Cerebellar nuclear complex (tissue), 1 donor: Measurements from ENCODE around the gene SCGB1A1.

Experiments
- DNase-seq, 2 experiments: peaks; one replicate each; lab custom pipeline; 2025; lab: John Stamatoyannopoulos, UW

SCGB1A1 gene

DNA sequence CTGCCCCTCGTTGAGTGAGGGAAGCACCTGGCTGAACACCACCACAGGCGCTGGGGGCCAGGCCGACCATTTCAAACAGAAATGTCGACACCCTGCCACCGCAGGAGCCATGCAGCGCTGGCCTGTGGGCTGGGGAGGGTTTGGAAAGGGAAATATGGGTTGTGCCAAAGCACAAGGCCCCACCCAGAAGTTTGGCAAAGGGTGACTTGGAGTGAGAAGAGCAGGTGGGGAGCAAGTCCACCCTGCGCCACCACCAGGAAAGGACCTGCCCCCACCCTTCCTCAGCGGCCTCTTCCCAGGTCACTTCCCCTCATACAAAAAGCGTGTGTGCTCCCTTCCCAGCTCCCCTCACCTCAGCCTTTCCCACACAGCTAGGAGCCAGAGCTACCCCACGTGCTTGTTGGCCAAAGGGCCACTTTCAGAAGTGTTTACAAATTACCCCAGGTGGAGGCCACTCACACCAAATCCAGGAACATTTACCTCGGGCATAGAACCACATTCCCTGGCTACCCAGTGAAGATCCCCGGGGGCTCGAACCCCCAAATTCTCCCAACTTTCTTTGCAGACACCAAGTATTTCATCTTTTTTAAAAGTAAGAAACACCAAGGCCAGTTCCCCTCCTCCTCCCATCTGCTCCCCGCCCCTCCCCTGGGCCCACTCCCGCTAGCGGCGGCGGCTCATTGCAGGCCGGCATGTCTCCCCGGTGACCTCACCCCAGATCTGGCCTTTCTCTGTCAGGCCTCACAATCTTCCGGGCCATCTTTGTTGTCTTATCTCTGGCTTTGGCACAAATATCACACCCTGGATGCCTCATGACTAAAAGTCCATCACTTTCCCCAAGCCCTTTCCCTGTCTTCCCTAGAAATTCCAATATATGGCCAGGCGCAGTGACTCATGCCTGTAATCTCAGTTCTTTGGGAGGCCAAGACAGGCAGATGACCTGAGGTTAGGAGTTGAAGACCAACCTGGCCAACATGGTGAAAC, 20.5 kb upstream of the SCGB1A1 start:
- no peak for DNase-seq

DNA sequence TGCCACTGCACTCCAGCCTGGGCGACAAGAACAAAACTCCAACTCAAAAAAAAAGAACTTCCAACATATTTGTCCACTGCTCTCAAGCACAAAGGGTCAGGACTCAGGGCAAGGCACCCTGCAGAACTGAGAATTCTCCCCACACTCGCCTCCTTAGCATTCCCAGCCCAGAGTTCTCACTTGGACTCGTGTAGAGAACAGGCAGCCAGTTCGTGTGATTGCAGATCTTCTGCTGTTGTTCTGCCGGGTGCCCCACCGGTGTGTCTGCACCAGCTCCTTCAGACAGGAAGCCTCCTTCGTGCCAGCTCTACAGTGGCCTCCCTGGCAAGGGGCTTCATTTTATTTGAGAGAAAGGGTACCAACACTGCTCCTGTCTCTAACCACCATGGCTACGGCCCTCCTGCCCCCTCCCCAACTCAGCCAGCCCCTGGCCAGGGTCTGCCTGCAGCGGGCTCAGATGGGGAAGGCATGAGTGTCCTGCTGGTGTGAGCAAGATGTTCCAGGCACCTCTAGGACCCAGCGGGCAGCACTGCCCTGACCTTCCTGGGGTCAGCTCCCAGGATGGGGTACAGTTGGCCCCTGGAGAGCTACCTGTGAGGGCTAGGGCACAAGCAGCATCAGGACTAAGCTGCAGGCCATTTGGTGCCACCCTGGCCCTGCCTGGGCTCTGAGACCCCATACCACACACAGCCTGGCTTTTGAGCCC, 19.5 kb upstream of the SCGB1A1 start:
- DNase-seq: no peak

DNA sequence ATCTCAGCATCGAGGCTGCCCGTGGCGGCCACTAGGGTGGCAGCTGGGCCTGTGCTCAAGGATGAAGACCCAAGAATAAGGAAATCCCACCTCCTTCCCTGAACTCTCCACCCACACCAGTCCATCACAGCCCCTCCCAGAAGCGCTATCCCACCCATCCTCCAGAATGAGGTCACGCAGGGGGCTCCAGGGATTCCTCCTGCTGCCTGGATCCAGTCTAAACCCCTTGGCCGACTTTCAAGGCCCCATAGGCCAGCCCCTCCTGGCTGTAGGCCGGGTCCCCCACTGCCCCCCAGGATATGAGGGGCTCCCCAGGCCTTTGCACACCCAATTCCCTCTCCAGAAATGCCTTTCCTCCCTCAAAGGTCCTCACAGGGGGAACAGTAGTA, 19.0 kb upstream of the SCGB1A1 start:
- DNase-seq: no peak

DNA sequence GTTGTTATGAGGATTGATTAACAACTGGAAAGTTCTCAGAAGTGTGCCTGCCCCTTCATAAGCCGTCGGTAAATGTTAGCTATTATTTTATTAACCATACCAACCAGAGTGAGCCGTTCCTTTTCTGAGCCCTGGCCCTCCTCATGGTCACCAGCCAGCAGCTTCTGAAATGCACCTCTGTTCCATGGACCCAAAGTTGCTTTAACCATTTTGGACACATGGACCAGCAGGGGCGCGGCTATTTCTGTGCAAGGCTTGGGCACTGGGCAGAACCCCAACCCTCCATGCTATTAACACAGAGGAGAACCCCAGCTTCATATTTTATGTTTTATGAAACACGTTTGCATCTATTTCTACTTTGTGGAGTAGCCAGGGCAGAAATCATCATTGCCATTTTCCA, 18.6 kb upstream of the SCGB1A1 start:
- DNase-seq: no peak

DNA sequence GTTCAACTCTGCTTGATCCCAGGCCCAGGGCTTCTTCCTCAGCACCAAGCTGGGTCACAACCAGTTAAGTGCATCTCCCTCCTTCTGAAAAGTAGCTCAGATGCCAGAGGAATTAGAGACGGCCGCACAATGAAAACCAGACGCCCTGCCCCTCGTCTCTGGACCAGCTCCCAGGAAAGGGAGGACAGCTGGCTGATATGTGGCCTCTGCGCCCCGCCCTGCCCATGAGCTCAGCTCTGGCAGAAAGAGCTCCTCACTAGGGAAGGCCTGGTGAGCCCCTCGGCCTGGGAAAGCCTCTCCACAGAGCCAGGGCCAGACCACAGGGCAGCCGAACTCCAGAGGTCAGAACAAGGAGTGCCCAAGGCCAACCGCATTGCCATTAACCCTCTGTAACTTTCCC, 18.1 kb upstream of the SCGB1A1 start:
- DNase-seq: no peak

DNA sequence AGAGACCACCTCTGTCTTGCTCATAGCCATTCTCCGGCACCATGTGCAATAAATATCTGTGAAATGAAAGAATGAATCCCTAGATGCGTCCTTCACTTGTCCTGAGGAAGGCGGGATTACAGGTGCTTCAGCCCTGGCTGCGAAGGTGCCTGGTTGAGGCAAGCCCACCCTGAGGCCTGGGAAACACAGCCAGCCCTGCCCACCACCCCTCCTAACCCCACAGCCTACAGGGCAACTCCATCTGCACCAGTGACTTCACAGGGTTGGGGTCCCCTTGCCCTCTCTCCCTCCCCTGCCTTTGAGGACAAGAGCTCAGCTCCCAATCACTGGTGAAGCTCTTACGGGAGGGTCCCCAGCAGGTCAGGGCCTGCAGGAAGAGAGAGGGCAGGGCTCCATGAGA, 17.5 kb upstream of the SCGB1A1 start:
- DNase-seq: no peak

DNA sequence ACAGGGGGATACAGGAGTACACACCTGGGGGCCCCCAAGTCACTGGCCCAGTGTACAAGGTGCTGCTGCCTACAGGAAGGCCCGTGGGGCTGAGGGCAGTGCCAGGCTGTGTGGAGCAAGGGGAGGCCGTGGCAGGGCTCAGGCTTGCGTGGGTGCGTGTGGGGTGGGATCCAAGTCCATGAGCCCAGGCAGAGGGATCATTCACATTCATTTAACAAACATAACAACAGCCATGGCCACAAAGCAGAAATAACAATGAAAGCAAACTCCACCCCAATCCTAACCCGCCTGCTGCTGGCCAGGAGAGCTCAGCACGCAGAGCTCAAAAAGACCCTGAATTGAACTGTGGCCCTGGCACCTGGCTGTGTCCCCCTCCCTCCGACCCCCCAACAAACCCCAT, 17.0 kb upstream of the SCGB1A1 start:
- DNase-seq: no peak

DNA sequence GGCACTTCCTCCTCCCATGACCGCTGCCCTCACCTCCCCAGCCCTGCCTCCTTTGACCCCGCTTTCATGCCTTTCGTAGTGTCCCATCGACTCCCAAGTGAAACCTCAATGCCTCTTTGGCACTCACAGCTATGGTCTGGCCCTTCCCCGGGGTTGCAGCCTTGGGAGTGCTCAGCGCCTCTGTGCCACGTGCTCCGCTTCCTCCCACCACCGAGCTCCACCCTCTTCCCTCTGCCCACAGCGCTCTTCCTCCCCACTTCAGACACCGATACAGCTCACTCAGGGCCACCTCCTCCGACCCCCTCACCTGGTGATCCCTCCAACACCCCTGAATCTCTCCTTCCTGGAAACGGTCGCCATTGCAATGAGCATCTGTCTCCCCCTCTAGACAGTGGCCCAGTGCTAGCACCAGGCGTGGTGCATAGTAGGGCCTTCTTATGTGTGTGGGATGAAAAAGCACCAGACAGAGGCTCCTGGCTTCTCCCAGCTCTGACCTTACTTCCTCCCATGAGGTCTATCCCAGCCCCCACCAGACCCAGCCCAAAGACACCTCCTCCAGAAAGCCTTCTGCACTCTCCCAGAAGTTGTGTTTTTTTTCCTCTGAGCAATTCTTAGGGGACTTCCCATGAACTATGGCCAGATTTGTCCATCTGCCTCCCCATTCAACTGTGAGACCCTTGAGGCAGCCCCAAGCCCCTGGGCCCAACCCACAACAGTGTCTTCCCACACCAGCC, 16.4 kb upstream of the SCGB1A1 start:
- no peak for DNase-seq

DNA sequence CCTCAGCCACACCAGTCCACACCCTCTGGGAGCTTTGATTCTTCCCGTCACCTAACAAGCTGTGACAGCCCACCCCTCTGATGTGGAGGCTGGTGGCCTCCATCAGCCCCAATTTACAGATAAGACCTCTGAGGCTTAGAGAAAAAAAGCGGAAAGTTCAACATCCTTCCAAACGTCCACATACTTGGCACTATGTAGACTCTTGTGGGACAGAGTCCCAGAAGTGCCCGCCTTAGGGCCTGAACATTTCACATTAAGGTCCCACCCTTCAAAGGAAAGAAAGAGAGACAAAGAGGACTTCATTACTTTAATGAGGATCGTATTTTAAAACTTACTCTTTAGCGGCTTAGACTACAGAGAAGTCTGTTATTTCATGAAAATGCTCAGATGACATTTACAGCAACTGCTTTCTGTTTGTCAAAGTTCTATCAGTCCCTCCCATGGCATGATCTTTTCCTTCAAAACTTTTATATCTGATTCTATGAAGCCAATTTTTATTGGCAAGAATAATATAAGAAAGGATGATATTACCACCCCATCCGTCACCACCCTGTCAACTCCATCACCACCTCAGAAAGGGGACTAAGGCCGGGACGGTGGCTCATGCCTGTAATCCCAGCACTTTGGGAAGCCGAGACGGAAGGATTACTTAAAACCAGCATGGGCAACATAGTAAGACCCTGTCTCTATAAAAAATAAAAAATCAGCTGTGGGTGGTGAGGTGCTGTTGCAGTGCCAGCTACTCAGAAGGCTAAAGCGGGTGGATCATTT, 15.7 kb upstream of the SCGB1A1 start:
- no peak for DNase-seq

DNA sequence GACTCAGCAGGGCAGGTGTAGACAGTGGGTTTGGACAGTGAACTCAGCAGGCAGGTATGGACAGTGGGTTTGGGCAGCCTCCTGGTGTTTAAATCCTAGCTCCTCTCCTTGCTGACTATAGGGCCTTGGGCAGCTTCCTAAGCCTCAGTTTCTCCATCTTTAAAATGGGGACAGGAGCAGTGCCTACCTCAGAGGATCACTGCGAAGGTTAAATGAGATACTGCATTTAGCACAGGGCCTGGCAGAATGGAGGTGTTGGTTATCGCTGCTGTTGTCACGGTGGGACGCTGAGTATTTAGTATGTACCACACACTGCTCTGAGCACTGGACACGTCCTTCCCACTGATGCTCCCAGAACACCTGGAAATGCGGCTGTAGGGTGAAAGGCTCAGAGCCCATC, 14.4 kb upstream of the SCGB1A1 start:
- DNase-seq: no peak

DNA sequence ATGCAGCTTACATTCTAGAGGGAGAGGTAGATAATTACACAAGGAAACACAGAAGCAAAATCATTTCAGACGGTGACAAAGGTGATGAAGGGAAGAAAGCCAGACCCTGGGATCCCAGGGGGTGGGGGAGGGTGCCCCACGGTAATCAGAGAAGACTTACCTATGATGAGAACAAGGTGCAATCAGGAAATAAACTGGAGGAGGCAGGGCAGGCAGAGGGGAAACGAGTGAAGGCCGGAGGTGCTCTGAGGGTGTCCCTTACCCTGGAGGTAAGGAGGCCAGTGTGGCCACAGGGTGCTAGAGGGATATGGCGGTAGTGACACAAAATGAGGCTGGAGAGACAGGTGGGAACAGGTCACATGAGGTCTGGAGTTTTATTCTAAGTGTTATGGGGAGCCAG, 13.9 kb upstream of the SCGB1A1 start:
- no peak for DNase-seq

DNA sequence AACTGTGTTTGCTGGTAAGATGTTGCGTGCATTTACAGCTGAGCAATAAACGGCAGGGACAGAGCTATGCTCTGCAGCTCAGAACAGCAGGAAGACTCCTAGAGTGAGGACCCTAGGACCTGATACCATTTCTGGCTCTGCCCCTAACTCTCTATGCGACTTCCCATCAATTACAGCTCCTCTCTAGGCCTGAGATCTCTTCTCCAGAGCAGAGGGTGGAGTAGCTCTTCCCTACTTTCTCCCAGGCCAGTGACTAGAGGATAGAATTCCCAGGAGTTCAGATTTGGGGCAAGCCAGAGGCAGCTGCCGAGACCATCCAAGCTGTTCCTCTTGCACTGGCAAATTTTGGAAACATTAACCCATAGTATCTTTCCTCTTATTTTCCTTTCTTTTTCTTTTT, 12.8 kb upstream of the SCGB1A1 start:
- no peak for DNase-seq

DNA sequence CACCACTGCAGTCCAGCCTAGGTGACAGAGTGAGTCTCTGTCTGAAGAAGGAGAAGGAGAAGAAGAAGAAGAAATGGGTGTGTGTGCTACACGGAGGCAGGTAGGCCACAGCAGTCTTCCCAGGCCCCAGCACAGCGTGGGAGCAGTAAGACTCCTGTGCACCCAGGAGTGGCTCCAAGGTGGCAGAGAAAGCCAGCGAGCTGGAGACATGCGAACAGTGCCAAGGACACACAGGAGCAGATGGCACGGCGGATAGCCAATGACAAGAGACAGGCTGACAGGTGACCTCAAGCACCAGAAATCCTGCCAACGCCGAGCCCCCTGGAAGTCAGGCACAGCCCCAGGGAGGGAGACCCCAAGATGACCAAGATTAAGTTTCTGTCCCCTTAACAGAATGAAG, 9.0 kb upstream of the SCGB1A1 start:
- peak; percentile 73 to 94 for DNase-seq

DNA sequence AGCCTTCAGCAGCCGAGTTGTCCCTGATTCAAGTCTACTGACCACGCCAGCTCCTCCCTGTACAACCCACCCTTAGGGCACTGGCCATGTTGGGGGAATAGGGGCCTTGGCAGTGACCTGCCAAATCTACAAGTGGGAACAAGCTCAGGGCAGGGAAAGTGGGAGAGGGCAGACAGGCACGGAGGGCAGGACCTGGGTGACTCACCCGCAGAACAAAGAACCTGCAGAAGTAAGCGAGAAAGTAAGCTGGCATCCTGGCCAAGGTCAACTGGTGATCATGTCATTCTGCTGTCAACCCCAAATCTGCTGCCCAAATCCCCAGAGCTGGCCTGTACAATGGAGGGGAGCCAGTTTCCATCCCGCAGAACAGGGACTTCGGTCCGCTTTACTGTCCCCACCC, 7.9 kb upstream of the SCGB1A1 start:
- DNase-seq: no peak

DNA sequence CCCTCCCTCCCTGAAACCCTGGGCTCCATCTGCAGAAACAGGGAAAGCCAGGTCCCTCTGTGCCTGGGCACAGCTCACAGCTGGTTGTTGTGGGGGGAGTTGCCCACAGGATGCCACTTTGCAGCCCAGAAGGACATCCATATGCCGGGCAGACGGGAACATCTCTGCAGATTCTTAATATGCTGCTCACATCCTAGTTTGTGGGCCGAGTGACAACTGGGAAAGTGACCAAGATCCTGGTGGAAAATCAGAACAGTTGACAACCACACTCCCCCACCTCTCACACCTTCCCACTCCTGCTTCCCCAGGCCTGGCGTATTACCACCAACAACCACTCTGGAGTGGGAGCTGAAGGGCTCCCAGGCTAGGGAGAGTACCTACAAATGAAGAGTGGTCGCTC, 7.3 kb upstream of the SCGB1A1 start:
- DNase-seq: no peak

DNA sequence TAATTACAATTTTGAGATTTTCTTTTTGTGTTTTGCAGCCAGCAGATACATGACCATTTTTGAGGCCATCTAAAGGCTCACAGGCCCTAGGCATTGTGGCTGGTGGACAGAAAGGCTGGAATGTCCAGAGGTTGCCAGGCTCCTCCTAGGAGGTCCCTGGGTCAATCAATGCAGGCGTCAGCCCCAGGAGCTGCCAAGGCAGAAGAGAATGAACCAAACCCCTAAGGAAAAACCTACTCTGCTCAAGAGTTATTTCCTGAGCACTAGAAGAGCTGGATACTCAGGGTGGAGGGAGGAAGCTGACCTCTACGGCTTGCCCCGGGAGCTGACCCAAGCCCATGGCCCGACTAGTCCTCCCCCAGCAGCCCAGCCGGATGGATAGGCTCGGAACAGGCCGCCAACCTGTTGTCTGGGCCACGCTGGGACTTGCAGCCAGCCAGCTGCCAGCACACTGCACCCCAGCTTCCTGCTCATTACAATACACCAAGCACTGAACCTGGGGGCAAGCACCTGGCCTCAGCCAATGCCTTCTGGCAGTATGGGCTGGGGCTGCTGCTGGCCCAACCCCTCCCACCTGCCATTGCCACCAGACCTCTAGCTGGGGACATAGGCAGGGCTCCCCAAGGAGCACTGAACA, 5.7 kb upstream of the SCGB1A1 start:
- no peak for DNase-seq

DNA sequence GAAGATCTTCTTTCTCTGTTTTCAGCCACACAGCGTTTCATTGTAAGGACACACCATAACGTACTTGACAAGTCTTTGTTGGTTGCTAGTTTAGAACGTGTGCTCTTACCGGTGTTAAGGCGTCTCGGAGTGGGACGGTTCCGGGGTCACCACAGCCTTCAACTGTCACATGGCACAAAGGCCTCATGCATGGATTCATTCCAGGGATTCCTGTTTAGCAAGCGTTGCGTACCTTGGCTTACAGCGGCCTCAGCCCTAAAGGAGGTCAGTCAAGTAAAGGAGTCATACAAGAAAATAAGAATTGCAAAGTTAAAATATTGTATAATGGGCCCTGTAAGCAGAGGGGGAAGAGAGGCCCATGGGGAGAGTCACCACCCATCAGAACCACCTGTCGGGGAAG, 2.2 kb upstream of the SCGB1A1 start:
- DNase-seq: no peak

DNA sequence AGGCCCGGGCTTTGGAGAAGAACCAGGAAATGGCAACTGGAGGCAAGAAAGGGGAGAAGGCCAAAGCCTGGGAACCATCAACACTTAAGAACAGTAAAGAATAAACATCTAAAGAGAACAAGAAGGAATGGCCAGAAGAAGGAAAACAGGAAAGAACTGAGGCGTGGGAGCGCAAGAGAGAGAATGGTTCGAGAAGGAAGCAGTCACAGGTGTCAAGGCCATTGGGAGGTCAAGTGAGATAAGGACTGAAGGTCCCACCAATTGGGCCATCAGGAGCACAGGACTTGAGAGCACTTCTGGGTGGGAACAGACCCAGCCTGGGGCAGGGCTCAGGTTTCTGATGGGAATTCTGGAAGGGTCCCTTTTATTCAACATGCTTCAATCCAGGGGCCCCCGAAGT, 697 bp upstream of the SCGB1A1 start:
- DNase-seq: no peak

DNA sequence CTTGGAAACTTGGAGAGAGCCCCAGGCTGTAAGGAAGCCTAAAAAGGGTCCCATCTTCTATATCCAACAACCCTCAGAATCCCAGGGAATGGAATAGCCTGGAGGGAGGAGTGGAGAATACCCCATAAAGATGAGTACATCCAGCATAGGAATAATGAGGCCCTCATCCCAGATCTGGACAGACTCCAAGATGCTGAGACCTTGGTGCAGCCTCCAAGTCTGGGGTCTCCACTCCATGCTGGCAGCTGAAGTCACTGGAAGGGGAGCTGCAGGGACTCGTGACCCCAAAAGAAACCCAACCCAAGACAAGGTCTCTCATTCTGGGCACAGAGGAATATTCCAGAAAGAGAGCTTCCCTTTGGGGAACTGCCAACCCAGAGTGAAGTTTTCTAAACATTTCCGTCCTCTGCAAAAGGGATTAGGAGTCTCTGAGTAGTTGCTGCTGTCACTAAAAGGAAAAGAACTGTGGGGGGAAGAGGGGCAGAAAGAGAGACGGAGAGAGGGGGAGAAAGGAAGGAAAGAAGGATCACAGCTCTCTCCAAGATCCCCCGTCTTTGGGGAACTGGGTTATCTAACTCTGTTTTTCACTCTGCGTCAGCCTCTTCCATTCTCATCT, 589 bp downstream of the SCGB1A1 start:
- DNase-seq: no peak

DNA sequence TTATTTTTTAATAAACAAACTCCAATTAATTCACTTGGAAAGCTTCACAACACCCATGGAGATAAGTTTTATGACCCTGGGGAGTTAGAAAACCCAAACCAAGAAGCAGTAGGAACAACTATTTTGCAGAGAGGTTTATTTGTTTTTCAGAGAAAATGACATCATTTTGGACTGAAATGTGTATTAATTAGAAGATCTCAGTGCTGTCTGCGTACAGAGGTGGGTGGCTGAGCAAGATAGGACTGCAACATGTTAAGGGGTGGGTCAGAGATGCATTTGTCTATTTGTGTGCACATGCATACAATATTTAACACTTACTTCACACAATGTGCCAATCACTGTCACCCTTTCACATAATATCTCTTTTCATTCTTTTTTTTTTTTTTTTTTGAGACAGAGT, 1.1 kb downstream of the SCGB1A1 start:
- no peak for DNase-seq

DNA sequence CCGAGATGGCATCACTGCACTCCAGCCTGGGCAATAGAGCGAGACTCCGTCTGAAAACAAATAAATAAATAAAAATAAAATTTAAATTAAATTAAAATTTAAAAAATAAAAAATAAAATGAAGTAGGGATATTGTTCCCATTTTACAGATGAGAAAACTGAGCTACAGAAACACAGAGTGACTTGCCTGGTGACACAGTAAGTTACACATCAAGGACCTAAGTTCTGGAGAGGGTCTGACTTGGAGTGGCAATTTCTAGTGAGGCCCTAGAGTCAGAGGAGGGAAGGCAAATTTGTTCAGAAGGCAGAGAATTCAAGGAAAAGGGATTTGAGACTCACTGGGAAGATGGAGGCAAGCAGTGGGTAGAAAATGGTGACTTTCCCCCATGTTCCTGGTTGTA, 2.0 kb downstream of the SCGB1A1 start:
- no peak for DNase-seq
